Measurements from ENCODE around the gene TPI1.
"Not testable (repeated sequence)": the region's sequence is repeated elsewhere in the genome, so short reads cannot be mapped to it uniquely, and the experiment has no call there.

TPI1 gene

GRCh38 chr12:6849427-6849826 lies 17.9 kb upstream of the TPI1 start:
- DNase-seq: no peak

GRCh38 chr12:6849976-6850560 lies 17.3 kb upstream of the TPI1 start:
- DNase-seq: no peak

- DNase-seq: no peak
Observed at GRCh38 chr12:6850796-6851152, 16.6 kb upstream of the TPI1 start.

GRCh38 chr12:6851153-6851920 lies 16.0 kb upstream of the TPI1 start, which contains the start of gene CDCA3:
TSS of gene CDCA3 (minus strand) at chr12:6851286. CDS start at chr12:6850952, 334 bp downstream.
- peak; percentile 99 for DNase-seq

GRCh38 chr12:6851921-6852650 lies 15.2 kb upstream of the TPI1 start, which contains the start of gene USP5:
TSS of gene USP5 (plus strand) at chr12:6852150. CDS start at chr12:6852180, 30 bp downstream.
- DNase-seq: peak; percentile 99

- DNase-seq: no peak
Observed at GRCh38 chr12:6852651-6853354, 14.5 kb upstream of the TPI1 start.

- no peak for DNase-seq
Observed at GRCh38 chr12:6853626-6854025, 13.7 kb upstream of the TPI1 start.

GRCh38 chr12:6854036-6854435 lies 13.3 kb upstream of the TPI1 start:
- no peak for DNase-seq

GRCh38 chr12:6855322-6855721 lies 12.0 kb upstream of the TPI1 start:
- DNase-seq: no peak

GRCh38 chr12:6858799-6859198 lies 8.5 kb upstream of the TPI1 start:
- no peak for DNase-seq

GRCh38 chr12:6860116-6860515 lies 7.2 kb upstream of the TPI1 start:
- no peak for DNase-seq

GRCh38 chr12:6860942-6861341 lies 6.4 kb upstream of the TPI1 start:
- DNase-seq: no peak

- no peak for DNase-seq
Observed at GRCh38 chr12:6861391-6861790, 5.9 kb upstream of the TPI1 start.

GRCh38 chr12:6863033-6863432 lies 4.3 kb upstream of the TPI1 start:
- DNase-seq: no peak

- no peak for DNase-seq
Observed at GRCh38 chr12:6863586-6864321, 3.6 kb upstream of the TPI1 start.

GRCh38 chr12:6865307-6865706 lies 2.0 kb upstream of the TPI1 start:
- not testable (repeated sequence) for DNase-seq

- no peak for DNase-seq
Observed at GRCh38 chr12:6866163-6866919, 990 bp upstream of the TPI1 start.

- no peak for DNase-seq
Observed at GRCh38 chr12:6866920-6867412, 365 bp upstream of the TPI1 start.

GRCh38 chr12:6868211-6869048 lies 1.1 kb downstream of the TPI1 start:
- DNase-seq: no peak

All from NCI-H1436 treated with DMSO at 0.1 percent for 48 hours (cell line).